Smooth muscle cell (in vitro differentiated cells): Measurements from ENCODE around the gene MT4. TPM values are rescaled to one million over a fixed set of nuclear protein-coding genes. Genes with fewer than 3 reads are reported as not detected.

Experiments used
- DNase-seq: peaks from one replicate; lab custom pipeline; 2025; ENCODE audit not compliant: unreplicated experiment; lab: John Stamatoyannopoulos, UW
- H2AFZ ChIP-seq: fragments of 200-600 bp; sonication (generic); 2 replicates; pipeline ENCODE4 v1.6.0; 2016; ENCODE audit warnings: antibody characterized with exemption, low read depth, mild to moderate bottlenecking
- H3F3A ChIP-seq: fragments of 200-600 bp; sonication (generic); 2 replicates; pipeline ENCODE4 v1.6.0; 2017; ENCODE audit warnings: antibody characterized with exemption, low read depth
- H3K27ac ChIP-seq: fragments of 200-600 bp; sonication (generic); 2 replicates; pipeline ENCODE4 v1.5.1; 2016; ENCODE audit warnings: low read depth, mild to moderate bottlenecking
- H3K27me3 ChIP-seq: fragments of 200-600 bp; sonication (generic); 2 replicates; pipeline ENCODE4 v1.6.1; 2016; ENCODE audit warnings: low read depth, mild to moderate bottlenecking
- H3K36me3 ChIP-seq: fragments of 200-600 bp; sonication (generic); 2 replicates; pipeline ENCODE4 v1.5.1; 2016; ENCODE audit warnings: low read depth
- H3K4me1 ChIP-seq: fragments of 200-600 bp; sonication (generic); 2 replicates; pipeline ENCODE4 v1.5.1; 2016; ENCODE audit warnings: low read depth
- H3K4me2 ChIP-seq: fragments of 200-600 bp; sonication (generic); 2 replicates; pipeline ENCODE4 v1.6.0; 2016; ENCODE audit warnings: mild to moderate bottlenecking
- H3K4me3 ChIP-seq: fragments of 200-600 bp; sonication (generic); 2 replicates; pipeline ENCODE4 v1.5.1; 2016; ENCODE audit warnings: mild to moderate bottlenecking
- H3K79me2 ChIP-seq: fragments of 200-600 bp; sonication (generic); 2 replicates; pipeline ENCODE4 v1.6.0; 2016; ENCODE audit warnings: low read depth, mild to moderate bottlenecking
- H3K9ac ChIP-seq: fragments of 200-600 bp; sonication (generic); 2 replicates; pipeline ENCODE4 v1.6.0; 2016; ENCODE audit warnings: low read depth
- H3K9me3 ChIP-seq: fragments of 200-600 bp; sonication (generic); replicated peaks from 2 replicates; pipeline ENCODE4 v1.5.1; 2016; ENCODE audit warnings: low read depth
- H4K20me1 ChIP-seq: fragments of 200-600 bp; sonication (generic); 2 replicates; pipeline ENCODE4 v1.6.0; 2016; ENCODE audit warnings: low read depth
- WGBS: methylation state at CpG from one replicate; pipeline ENCODE4 v1.1.7; 2016; ENCODE audit warnings: low lambda C conversion rate; 5-methylcytosine and 5-hydroxymethylcytosine counted together
- polyA plus RNA-seq: library from polyadenylated mRNA; unstranded; fragments of >200 nt; fragmentation: Nextera tagmentation; extraction: Ambion mirVana; gene quantifications from 2 replicates; pipeline ENCODE4 v1.2.1, GENCODE V29; 2016
- total RNA-seq: library from RNA; depleted of rRNA; stranded (reverse); fragments of >200 nt; gene quantifications from 2 replicates; pipeline ENCODE4 v1.2.3, GENCODE V29; 2014
- TF ChIP-seq, protein P1 (sequence below): fragments of 200-600 bp; sonication (generic); IDR thresholded peaks from 2 replicates; pipeline ENCODE4 v1.5.1; 2017; ENCODE audit warnings: borderline replicate concordance, mild to moderate bottlenecking, antibody characterized with exemption; ENCODE audit not compliant: insufficient read depth, poor library complexity, severe bottlenecking

Gene MT4
- total and polyA plus RNA-seq, 2 experiments from 2014 or later, result not detected

DNA sequence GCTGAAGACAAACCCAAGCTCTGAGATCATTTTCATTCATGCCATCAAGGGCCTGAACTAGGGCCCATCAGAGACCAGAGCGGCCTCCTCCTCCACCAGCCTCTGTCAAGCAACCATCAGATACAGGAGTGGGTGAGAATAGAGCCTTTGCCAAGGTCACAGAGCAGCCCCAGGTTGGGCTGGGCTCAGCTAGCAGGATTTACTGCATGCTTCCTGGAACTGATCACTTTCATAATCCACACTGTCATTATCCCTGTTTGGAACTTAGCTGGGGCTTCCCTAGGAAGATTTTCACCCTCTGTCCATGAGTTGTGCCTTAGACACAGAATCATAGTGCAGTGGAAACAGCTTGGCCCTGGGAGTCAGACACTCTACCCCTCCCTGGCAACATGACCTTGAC lies 5.1 kb downstream of the MT4 start:
- no peak for DNase-seq
- WGBS, result 87% methylated on average over 1 of the region's 1 CpG
- no peak overlapping the region for H3K9ac ChIP-seq

DNA sequence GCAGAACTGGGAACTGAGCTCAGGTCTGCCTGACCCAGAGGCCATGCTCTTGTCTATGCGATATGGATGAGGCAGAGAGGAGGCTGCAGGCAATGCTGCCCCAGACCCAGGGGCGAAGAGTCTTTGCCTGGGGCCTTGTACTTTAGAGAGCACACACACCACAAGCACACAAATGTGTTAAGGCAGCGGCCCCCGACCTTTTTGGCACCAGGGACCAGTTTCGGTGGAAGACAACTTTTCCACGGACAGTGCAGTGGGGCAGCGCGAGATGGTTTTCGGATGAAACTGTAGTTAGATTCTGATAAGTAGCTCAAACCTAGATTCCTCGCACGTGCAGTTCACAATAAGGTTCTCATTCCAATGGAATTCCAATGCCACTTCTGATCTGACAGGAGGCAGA lies 6.7 kb downstream of the MT4 start:
- no peak for DNase-seq
- Histone ChIP-seq H3K4me3 (no peak overlapping the region), H3K9ac (no peak overlapping the region), H3K4me1 (no peaks in the 10 kb centered on the region), H3K27ac (no peak overlapping the region), H2AFZ (no peak overlapping the region), H3K27me3 (peaks cover 18% of the 10 kb centered on the region), H4K20me1 (no peaks in the 10 kb centered on the region), H3K36me3 (no peaks in the 10 kb centered on the region), H3K4me2 (no peak overlapping the region), H3K79me2 (no peaks in the 10 kb centered on the region), H3F3A (no peaks in the 10 kb centered on the region), H3K9me3 (no peaks in the 10 kb centered on the region)
- 91% methylated on average over 11 of the region's 11 CpGs for WGBS
- TF ChIP-seq, protein P1, sequence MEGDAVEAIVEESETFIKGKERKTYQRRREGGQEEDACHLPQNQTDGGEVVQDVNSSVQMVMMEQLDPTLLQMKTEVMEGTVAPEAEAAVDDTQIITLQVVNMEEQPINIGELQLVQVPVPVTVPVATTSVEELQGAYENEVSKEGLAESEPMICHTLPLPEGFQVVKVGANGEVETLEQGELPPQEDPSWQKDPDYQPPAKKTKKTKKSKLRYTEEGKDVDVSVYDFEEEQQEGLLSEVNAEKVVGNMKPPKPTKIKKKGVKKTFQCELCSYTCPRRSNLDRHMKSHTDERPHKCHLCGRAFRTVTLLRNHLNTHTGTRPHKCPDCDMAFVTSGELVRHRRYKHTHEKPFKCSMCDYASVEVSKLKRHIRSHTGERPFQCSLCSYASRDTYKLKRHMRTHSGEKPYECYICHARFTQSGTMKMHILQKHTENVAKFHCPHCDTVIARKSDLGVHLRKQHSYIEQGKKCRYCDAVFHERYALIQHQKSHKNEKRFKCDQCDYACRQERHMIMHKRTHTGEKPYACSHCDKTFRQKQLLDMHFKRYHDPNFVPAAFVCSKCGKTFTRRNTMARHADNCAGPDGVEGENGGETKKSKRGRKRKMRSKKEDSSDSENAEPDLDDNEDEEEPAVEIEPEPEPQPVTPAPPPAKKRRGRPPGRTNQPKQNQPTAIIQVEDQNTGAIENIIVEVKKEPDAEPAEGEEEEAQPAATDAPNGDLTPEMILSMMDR, result no peak

More for the DNA sequence above, 5.1 kb downstream of the MT4 start:
- no peak overlapping the region for H3K4me2 ChIP-seq
- no peak overlapping the region for H2AFZ ChIP-seq
- H3K4me1 ChIP-seq, result no peaks in the 10 kb centered on the region
- no peaks in the 10 kb centered on the region for H3K9me3 ChIP-seq
- TF ChIP-seq, protein P1, result no peak
- H3F3A ChIP-seq, result no peaks in the 10 kb centered on the region
- H4K20me1 ChIP-seq, result no peaks in the 10 kb centered on the region
- no peak overlapping the region for H3K4me3 ChIP-seq
- no peaks in the 10 kb centered on the region for H3K79me2 ChIP-seq
- H3K27ac ChIP-seq, result no peak overlapping the region
- H3K27me3 ChIP-seq, result peaks cover 32% of the 10 kb centered on the region
- no peaks in the 10 kb centered on the region for H3K36me3 ChIP-seq

DNA sequence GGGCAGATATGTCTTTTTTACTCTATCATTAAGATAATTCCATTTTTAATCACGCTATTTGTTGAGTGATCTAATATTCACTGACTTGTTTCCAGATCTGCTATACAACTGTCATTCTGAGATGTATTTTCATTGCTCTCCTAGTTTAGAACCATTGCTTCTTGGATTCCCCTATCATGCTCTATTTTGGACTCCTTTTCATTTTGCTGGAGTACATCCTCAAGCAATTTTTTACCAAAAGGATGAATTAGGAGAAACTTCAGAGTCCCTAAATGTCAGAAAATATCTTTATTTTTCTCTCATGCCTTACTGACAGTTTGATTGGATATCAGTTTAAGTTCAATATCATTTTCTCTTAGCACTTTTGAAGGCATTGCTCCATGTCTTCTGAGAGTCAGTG lies 9.8 kb downstream of the MT4 start:
- Histone ChIP-seq H3K4me3 (no peak overlapping the region), H3F3A (no peaks in the 10 kb centered on the region), H3K4me1 (no peaks in the 10 kb centered on the region), H3K27me3 (no peaks in the 10 kb centered on the region), H3K79me2 (no peaks in the 10 kb centered on the region), H3K27ac (no peak overlapping the region), H3K9me3 (no peaks in the 10 kb centered on the region), H3K4me2 (no peak overlapping the region), H2AFZ (no peak overlapping the region), H3K36me3 (no peaks in the 10 kb centered on the region), H3K9ac (no peak overlapping the region), H4K20me1 (no peaks in the 10 kb centered on the region)
- no peak for DNase-seq
- WGBS, result 45% methylated on average over 1 of the region's 1 CpG
- TF ChIP-seq, protein P1, result no peak

DNA sequence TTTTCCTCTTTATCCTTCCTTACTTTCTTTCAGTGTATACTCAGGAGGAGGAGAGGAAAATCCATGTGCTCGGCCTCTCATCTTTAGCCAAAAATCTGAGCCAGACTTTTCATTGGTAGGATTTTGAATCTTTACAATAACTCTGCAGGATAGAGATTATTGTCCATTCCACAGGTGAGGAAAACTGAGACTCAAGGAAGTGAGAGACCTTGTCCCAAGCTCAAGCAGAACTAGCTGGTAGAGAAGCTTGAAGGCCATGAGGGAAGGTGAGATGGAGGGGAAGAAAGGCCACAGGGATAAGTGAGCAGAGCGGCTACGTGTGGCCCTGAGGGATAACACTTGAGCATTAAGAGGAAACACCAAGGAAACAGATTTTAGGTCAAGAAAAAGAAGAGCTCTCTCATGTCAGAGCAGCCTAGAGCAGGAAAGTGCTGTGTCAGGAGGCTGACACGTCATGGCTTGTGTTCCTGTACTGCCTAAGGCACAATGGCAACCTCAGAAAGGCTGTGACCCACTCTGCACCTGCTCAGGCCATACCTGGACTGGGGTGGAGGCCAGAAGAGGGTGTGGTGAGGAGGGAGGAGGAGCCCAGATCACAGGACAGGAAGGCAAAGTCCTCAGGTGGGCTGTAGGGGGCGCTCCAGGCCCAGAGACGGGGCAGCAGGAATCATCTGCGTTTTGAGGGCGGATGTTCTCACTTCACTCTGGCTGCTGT lies 11.9 kb downstream of the MT4 start:
- 42% methylated on average over 8 of the region's 8 CpGs for WGBS
- H3F3A ChIP-seq, result no peaks in the 10 kb centered on the region
- no peaks in the 10 kb centered on the region for H3K36me3 ChIP-seq
- no peaks in the 10 kb centered on the region for H3K79me2 ChIP-seq
- no peak overlapping the region for H2AFZ ChIP-seq
- no peak overlapping the region for H3K4me2 ChIP-seq
- H3K9me3 ChIP-seq, result no peaks in the 10 kb centered on the region
- DNase-seq, result peak; percentile 9
- no peaks in the 10 kb centered on the region for H4K20me1 ChIP-seq
- H3K4me1 ChIP-seq, result no peaks in the 10 kb centered on the region
- H3K27me3 ChIP-seq, result no peaks in the 10 kb centered on the region
- no peak overlapping the region for H3K27ac ChIP-seq
- H3K4me3 ChIP-seq, result no peak overlapping the region
- TF ChIP-seq, protein P1, result peak; percentile 73
- H3K9ac ChIP-seq, result no peak overlapping the region
